Amniotic stem cell (primary cell): ENCODE measurements around the gene IGSF23.
A peak's percentile ranks its signal among the peaks of the same experiment; 100 is the strongest.
"Not testable (repeated sequence)": the region's sequence is repeated elsewhere in the genome, so short reads cannot be mapped to it uniquely, and the experiment has no call there.

Source experiments
- DNase-seq: peaks from one replicate; lab custom pipeline; 2025; lab: John Stamatoyannopoulos, UW

The IGSF23 gene

GRCh38 chr19:44611812-44612295, 1.5 kb upstream of the IGSF23 start:
- no peak for DNase-seq

GRCh38 chr19:44614313-44614712, 950 bp downstream of the IGSF23 start:
- DNase-seq: no peak

GRCh38 chr19:44615863-44616247, 2.5 kb downstream of the IGSF23 start:
- DNase-seq: no peak

- DNase-seq: no peak
These were observed 3.9 kb downstream of the IGSF23 start for GRCh38 chr19:44617110-44617880.

GRCh38 chr19:44618640-44619357, 5.4 kb downstream of the IGSF23 start:
- no peak for DNase-seq

GRCh38 chr19:44620667-44621066, 7.3 kb downstream of the IGSF23 start:
- DNase-seq: no peak

- DNase-seq: no peak
These were observed 8.0 kb downstream of the IGSF23 start for GRCh38 chr19:44621367-44621766.

GRCh38 chr19:44623080-44623479, 9.7 kb downstream of the IGSF23 start:
- DNase-seq: no peak

- DNase-seq: no peak
These were observed 10.3 kb downstream of the IGSF23 start for GRCh38 chr19:44623626-44624025.

- no peak for DNase-seq
These were observed 11.5 kb downstream of the IGSF23 start for GRCh38 chr19:44624840-44625354.

- DNase-seq: not testable (repeated sequence)
These were observed 12.3 kb downstream of the IGSF23 start for GRCh38 chr19:44625637-44626036.

- peak; percentile 64 for DNase-seq
These were observed 12.8 kb downstream of the IGSF23 start for GRCh38 chr19:44626048-44626624.

GRCh38 chr19:44627631-44628030, 14.3 kb downstream of the IGSF23 start:
- no peak for DNase-seq

- DNase-seq: no peak
These were observed 15.4 kb downstream of the IGSF23 start for GRCh38 chr19:44628793-44629192.

- DNase-seq: not testable (repeated sequence)
These were observed 18.2 kb downstream of the IGSF23 start for GRCh38 chr19:44631611-44632010.

GRCh38 chr19:44634058-44634457, 20.7 kb downstream of the IGSF23 start:
- DNase-seq: not testable (repeated sequence)

GRCh38 chr19:44634785-44635184, 21.4 kb downstream of the IGSF23 start:
- no peak for DNase-seq

- no peak for DNase-seq
These were observed 22.4 kb downstream of the IGSF23 start for GRCh38 chr19:44635581-44636438.

GRCh38 chr19:44636439-44637389, 23.4 kb downstream of the IGSF23 start:
- no peak for DNase-seq

- no peak for DNase-seq
These were observed 24.0 kb downstream of the IGSF23 start for GRCh38 chr19:44637390-44637764.

GRCh38 chr19:44640518-44640917, 27.2 kb downstream of the IGSF23 start:
- DNase-seq: no peak
